MM.1S (cell line): ENCODE data around the gene FASLG.

Experiments
- DNase-seq: peaks from one replicate; pipeline ENCODE4 v3.0.0-alpha.2; 2015
- H2AFZ ChIP-seq: fragments of 300-600 bp; sonication (generic); 2 replicates; pipeline ENCODE4 v1.6.0; 2016; ENCODE audit warnings: antibody characterized with exemption, low read length
- H3F3A ChIP-seq: fragments of 300-600 bp; sonication (generic); 2 replicates; pipeline ENCODE4 v1.6.1; 2016; ENCODE audit warnings: mild to moderate bottlenecking, antibody characterized with exemption, low read length, moderate library complexity, mixed read lengths; ENCODE audit not compliant: insufficient read depth
- H3K27ac ChIP-seq: fragments of 300-600 bp; sonication (generic); 2 replicates; pipeline ENCODE4 v1.5.1; 2016; ENCODE audit warnings: mild to moderate bottlenecking, low read length
- H3K27me3 ChIP-seq: fragments of 300-600 bp; sonication (generic); replicated peaks from 2 replicates; pipeline ENCODE4 v1.6.0; 2016; ENCODE audit warnings: low read length; ENCODE audit not compliant: insufficient read depth
- H3K36me3 ChIP-seq: fragments of 300-600 bp; sonication (generic); replicated peaks from 2 replicates; pipeline ENCODE4 v1.6.1; 2016; ENCODE audit warnings: mild to moderate bottlenecking, low read length, mixed read lengths; ENCODE audit not compliant: insufficient read depth
- H3K4me1 ChIP-seq: fragments of 300-600 bp; sonication (generic); 2 replicates; pipeline ENCODE4 v1.6.1; 2016; ENCODE audit warnings: low read length, mixed read lengths
- H3K4me2 ChIP-seq: fragments of 300-600 bp; sonication (generic); 2 replicates; pipeline ENCODE4 v1.6.0; 2016; ENCODE audit warnings: low read depth, low read length
- H3K4me3 ChIP-seq: fragments of 300-600 bp; sonication (generic); 2 replicates; pipeline ENCODE4 v1.5.1; 2016; ENCODE audit warnings: low read length, mixed read lengths
- H3K79me2 ChIP-seq: fragments of 300-600 bp; sonication (generic); 2 replicates; pipeline ENCODE4 v1.6.1; 2016; ENCODE audit warnings: mixed run types, low read length, mixed read lengths
- H3K9ac ChIP-seq: fragments of 300-600 bp; sonication (generic); 2 replicates; pipeline ENCODE4 v1.6.1; 2016; ENCODE audit warnings: low read length, mixed read lengths
- H3K9me2 ChIP-seq: fragments of 300-600 bp; sonication (generic); replicated peaks from 2 replicates; pipeline ENCODE4 v1.6.1; 2016; ENCODE audit warnings: mild to moderate bottlenecking, low read length, mixed read lengths; ENCODE audit not compliant: insufficient read depth
- H3K9me3 ChIP-seq: fragments of 300-600 bp; sonication (generic); replicated peaks from 2 replicates; pipeline ENCODE4 v1.6.1; 2016; ENCODE audit warnings: mild to moderate bottlenecking, low read length, mixed read lengths; ENCODE audit not compliant: insufficient read depth
- H4K20me1 ChIP-seq: fragments of 300-600 bp; sonication (generic); 2 replicates; pipeline ENCODE4 v1.6.1; 2016; ENCODE audit warnings: mild to moderate bottlenecking, low read length, moderate library complexity, mixed read lengths; ENCODE audit not compliant: insufficient read depth
- EZH2 ChIP-seq: fragments of 300-600 bp; sonication (generic); optimal IDR thresholded peaks from 2 replicates; pipeline ENCODE3; 2017; ENCODE audit warnings: low read depth, mild to moderate bottlenecking, antibody characterized with exemption, low read length, mixed read lengths
- EZH2phosphoT487 ChIP-seq: fragments of 300-600 bp; sonication (generic); IDR thresholded peaks from 2 replicates; pipeline ENCODE4 v1.6.1; 2018; ENCODE audit warnings: antibody characterized with exemption, low read length
- TF ChIP-seq, protein P1 (sequence below): fragments of 300-600 bp; sonication (generic); IDR thresholded peaks from 2 replicates; pipeline ENCODE4 v1.5.1; 2016; ENCODE audit warnings: antibody characterized with exemption, low read length, mixed read lengths

The FASLG gene

GRCh38 chr1:172704420-172705210 lies 45.7 kb downstream of the FASLG start:
- no peak overlapping the region for H2AFZ ChIP-seq
- H3K79me2 ChIP-seq = no peaks in the 10 kb centered on the region
- no peaks in the 10 kb centered on the region for H3K36me3 ChIP-seq
- TF ChIP-seq, protein P1, sequence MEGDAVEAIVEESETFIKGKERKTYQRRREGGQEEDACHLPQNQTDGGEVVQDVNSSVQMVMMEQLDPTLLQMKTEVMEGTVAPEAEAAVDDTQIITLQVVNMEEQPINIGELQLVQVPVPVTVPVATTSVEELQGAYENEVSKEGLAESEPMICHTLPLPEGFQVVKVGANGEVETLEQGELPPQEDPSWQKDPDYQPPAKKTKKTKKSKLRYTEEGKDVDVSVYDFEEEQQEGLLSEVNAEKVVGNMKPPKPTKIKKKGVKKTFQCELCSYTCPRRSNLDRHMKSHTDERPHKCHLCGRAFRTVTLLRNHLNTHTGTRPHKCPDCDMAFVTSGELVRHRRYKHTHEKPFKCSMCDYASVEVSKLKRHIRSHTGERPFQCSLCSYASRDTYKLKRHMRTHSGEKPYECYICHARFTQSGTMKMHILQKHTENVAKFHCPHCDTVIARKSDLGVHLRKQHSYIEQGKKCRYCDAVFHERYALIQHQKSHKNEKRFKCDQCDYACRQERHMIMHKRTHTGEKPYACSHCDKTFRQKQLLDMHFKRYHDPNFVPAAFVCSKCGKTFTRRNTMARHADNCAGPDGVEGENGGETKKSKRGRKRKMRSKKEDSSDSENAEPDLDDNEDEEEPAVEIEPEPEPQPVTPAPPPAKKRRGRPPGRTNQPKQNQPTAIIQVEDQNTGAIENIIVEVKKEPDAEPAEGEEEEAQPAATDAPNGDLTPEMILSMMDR = no peak
- TF ChIP-seq EZH2phosphoT487 (no peak), EZH2 (no peak)
- no peaks in the 10 kb centered on the region for H3K9me2 ChIP-seq
- H3K4me1 ChIP-seq = peaks cover 15% of the 10 kb centered on the region
- no peak overlapping the region for H3K9ac ChIP-seq
- no peak for DNase-seq
- H3K9me3 ChIP-seq = no peaks in the 10 kb centered on the region
- H3K4me2 ChIP-seq = no peak overlapping the region
- no peaks in the 10 kb centered on the region for H3F3A ChIP-seq
- no peaks in the 10 kb centered on the region for H3K27me3 ChIP-seq
- H3K27ac ChIP-seq = no peak overlapping the region
- H4K20me1 ChIP-seq = no peaks in the 10 kb centered on the region
- H3K4me3 ChIP-seq = no peak overlapping the region

DNA sequence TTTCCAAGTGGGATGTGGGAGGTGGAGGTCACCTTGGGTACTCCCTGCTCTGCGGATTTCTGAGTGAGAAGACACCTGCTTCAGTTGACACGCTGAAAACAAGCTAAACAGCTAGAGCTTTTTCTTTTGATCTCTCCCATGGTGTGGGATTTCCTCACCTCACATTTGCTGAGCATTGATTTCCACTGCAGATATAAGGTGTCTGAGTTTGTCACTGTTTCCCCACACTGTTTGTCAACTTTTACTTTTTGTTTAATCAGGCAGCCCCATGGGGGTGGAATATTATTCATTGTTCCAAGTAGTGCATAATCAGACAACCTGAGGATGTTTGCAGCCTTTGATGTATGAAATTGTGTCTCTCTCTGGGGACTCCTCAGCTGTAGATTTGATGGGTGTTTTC lies 49.5 kb downstream of the FASLG start:
- no peak overlapping the region for H3K9ac ChIP-seq
- no peaks in the 10 kb centered on the region for H3K79me2 ChIP-seq
- no peak overlapping the region for H3K4me3 ChIP-seq
- H3K9me2 ChIP-seq = no peaks in the 10 kb centered on the region
- TF ChIP-seq EZH2phosphoT487 (no peak), EZH2 (no peak)
- TF ChIP-seq, protein P1 = no peak
- no peaks in the 10 kb centered on the region for H3K27me3 ChIP-seq
- DNase-seq = no peak
- H3K4me1 ChIP-seq = no peaks in the 10 kb centered on the region
- H3K9me3 ChIP-seq = no peaks in the 10 kb centered on the region
- H3K36me3 ChIP-seq = no peaks in the 10 kb centered on the region
- no peaks in the 10 kb centered on the region for H3F3A ChIP-seq
- no peak overlapping the region for H3K4me2 ChIP-seq
- H3K27ac ChIP-seq = no peak overlapping the region
- no peak overlapping the region for H2AFZ ChIP-seq
- H4K20me1 ChIP-seq = no peaks in the 10 kb centered on the region

GRCh38 chr1:172711558-172711957 lies 52.7 kb downstream of the FASLG start:
- H3K9me3 ChIP-seq = no peaks in the 10 kb centered on the region
- no peak for DNase-seq
- H3K27me3 ChIP-seq = no peaks in the 10 kb centered on the region
- H3K4me2 ChIP-seq = no peak overlapping the region
- H3K9ac ChIP-seq = no peak overlapping the region
- no peaks in the 10 kb centered on the region for H3K4me1 ChIP-seq
- H2AFZ ChIP-seq = no peak overlapping the region
- H3K9me2 ChIP-seq = no peaks in the 10 kb centered on the region
- H3K36me3 ChIP-seq = no peaks in the 10 kb centered on the region
- no peaks in the 10 kb centered on the region for H3F3A ChIP-seq
- no peaks in the 10 kb centered on the region for H3K79me2 ChIP-seq
- TF ChIP-seq, protein P1 = no peak
- TF ChIP-seq EZH2 (no peak), EZH2phosphoT487 (no peak)
- no peak overlapping the region for H3K4me3 ChIP-seq
- H3K27ac ChIP-seq = no peak overlapping the region
- no peaks in the 10 kb centered on the region for H4K20me1 ChIP-seq
